NCI-H1436 treated with DMSO at 0.1 percent for 48 hours (cell line): Measurements from ENCODE around the gene PRLHR.

Source experiments
- DNase-seq: peaks from one replicate; lab custom pipeline; 2025; lab: John Stamatoyannopoulos, UW

PRLHR gene

GRCh38 chr10:118587881-118588651, 7.4 kb downstream of the PRLHR start:
- no peak for DNase-seq

GRCh38 chr10:118586911-118587310, 8.5 kb downstream of the PRLHR start:
- no peak for DNase-seq

GRCh38 chr10:118585794-118586193, 9.7 kb downstream of the PRLHR start:
- no peak for DNase-seq

- no peak for DNase-seq
Observed at GRCh38 chr10:118585234-118585633, 10.2 kb downstream of the PRLHR start.

- DNase-seq, result no peak
Observed at GRCh38 chr10:118584181-118584954, 11.1 kb downstream of the PRLHR start.

- DNase-seq, result no peak
Observed at GRCh38 chr10:118583611-118584010, 11.8 kb downstream of the PRLHR start.

GRCh38 chr10:118582511-118582910, 12.9 kb downstream of the PRLHR start:
- no peak for DNase-seq

- no peak for DNase-seq
Observed at GRCh38 chr10:118581340-118581739, 14.1 kb downstream of the PRLHR start.

GRCh38 chr10:118580702-118581101, 14.7 kb downstream of the PRLHR start:
- no peak for DNase-seq

GRCh38 chr10:118573512-118573911, 21.9 kb downstream of the PRLHR start:
- no peak for DNase-seq

GRCh38 chr10:118572256-118573041, 23.0 kb downstream of the PRLHR start:
- no peak for DNase-seq

- DNase-seq, result no peak
Observed at GRCh38 chr10:118571123-118571522, 24.3 kb downstream of the PRLHR start.

GRCh38 chr10:118570591-118570990, 24.9 kb downstream of the PRLHR start:
- no peak for DNase-seq

- DNase-seq, result no peak
Observed at GRCh38 chr10:118569882-118570252, 25.6 kb downstream of the PRLHR start.

- DNase-seq, result no peak
Observed at GRCh38 chr10:118569241-118569881, 26.1 kb downstream of the PRLHR start.

GRCh38 chr10:118568327-118568848, 27.1 kb downstream of the PRLHR start:
- no peak for DNase-seq

- no peak for DNase-seq
Observed at GRCh38 chr10:118567701-118568248, 27.7 kb downstream of the PRLHR start.

GRCh38 chr10:118566911-118567310, 28.5 kb downstream of the PRLHR start:
- no peak for DNase-seq

- no peak for DNase-seq
Observed at GRCh38 chr10:118565301-118566075, 30.0 kb downstream of the PRLHR start.

GRCh38 chr10:118564652-118565051, 30.8 kb downstream of the PRLHR start:
- peak; percentile 19 for DNase-seq

- DNase-seq, result no peak
Observed at GRCh38 chr10:118564114-118564513, 31.3 kb downstream of the PRLHR start.
